Neural progenitor cell (in vitro differentiated cells): ENCODE results near the gene ZBP1.

ENCODE experiments used
- EZH2phosphoT487 ChIP-seq: fragments of 200-600 bp; sonication (generic); IDR thresholded peaks from 2 replicates; pipeline ENCODE4 v1.6.1; 2017; ENCODE audit warnings: antibody characterized with exemption
- TF ChIP-seq, protein P1 (sequence below): fragments of 200-600 bp; sonication (generic); IDR thresholded peaks from 2 replicates; pipeline ENCODE4 v1.5.1; 2017; ENCODE audit warnings: antibody characterized with exemption, mild to moderate bottlenecking

DNA sequence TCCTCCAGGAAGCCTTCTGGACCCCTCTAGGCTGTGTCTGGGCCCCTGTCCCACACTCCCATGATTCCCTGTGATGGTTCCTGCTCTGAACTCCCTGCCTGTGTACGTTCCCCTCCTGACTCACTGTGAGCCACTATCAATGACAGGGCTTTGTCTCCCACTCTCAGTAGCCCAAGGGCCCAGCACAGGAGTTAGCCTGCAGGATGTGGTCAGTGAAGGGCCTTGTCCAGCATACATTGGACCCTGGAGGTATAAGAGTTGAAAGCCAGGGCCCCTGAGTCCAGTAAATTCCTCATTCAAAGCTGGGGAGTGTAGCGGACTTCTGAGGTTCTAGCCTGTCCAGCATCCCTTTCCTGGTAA lies 19.0 kb downstream of the ZBP1 start:
- TF ChIP-seq, protein P1, sequence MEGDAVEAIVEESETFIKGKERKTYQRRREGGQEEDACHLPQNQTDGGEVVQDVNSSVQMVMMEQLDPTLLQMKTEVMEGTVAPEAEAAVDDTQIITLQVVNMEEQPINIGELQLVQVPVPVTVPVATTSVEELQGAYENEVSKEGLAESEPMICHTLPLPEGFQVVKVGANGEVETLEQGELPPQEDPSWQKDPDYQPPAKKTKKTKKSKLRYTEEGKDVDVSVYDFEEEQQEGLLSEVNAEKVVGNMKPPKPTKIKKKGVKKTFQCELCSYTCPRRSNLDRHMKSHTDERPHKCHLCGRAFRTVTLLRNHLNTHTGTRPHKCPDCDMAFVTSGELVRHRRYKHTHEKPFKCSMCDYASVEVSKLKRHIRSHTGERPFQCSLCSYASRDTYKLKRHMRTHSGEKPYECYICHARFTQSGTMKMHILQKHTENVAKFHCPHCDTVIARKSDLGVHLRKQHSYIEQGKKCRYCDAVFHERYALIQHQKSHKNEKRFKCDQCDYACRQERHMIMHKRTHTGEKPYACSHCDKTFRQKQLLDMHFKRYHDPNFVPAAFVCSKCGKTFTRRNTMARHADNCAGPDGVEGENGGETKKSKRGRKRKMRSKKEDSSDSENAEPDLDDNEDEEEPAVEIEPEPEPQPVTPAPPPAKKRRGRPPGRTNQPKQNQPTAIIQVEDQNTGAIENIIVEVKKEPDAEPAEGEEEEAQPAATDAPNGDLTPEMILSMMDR, result no peak
- no peak for TF ChIP-seq EZH2phosphoT487
